ENCODE results near the gene FBXL19.
A peak's percentile ranks its signal among the peaks of the same experiment; 100 is the strongest.

The FBXL19 gene, protein sequence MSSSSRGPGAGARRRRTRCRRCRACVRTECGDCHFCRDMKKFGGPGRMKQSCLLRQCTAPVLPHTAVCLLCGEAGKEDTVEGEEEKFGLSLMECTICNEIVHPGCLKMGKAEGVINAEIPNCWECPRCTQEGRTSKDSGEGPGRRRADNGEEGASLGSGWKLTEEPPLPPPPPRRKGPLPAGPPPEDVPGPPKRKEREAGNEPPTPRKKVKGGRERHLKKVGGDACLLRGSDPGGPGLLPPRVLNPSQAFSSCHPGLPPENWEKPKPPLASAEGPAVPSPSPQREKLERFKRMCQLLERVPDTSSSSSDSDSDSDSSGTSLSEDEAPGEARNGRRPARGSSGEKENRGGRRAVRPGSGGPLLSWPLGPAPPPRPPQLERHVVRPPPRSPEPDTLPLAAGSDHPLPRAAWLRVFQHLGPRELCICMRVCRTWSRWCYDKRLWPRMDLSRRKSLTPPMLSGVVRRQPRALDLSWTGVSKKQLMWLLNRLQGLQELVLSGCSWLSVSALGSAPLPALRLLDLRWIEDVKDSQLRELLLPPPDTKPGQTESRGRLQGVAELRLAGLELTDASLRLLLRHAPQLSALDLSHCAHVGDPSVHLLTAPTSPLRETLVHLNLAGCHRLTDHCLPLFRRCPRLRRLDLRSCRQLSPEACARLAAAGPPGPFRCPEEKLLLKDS

DNA sequence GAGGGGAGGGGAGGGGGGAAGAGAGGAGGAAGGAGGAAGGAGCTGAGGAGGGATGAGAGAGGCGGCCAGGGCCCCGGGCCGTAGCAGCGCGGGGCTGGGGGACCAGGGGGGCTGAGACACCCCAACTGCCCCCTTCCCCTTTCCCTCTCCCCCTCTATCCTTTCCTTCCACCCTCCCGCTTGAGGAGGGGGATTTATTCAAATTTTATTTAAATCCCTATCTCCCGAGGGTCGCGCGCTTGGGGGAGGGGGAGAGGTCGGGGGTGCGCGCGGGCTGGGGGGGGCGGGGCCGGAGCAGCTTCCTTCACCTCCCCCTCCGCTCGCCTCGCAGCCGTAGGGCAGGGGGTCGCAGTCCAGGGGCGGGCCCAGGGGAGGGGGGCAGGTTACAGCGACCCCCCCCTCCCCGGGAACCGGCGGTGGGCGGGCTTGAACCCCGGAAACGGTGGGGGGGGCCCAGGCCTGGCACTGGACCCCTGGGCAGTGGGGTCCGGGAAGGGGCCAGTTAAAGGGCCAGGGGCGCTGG lies at the start of gene FBXL19:
Gene FBXL19, plus strand, starts transcription at position 19 of the 522 bp plus-strand sequence. CDS start 2,183 bp downstream, outside the sequence.
- Histone ChIP-seq H3K9me3 (ENCODE audit: control insufficient read depth in 2 of 2, low read length in 2 of 2) (no peaks in the 10 kb centered on the region), H3K27ac (ENCODE audit: low read depth in 2 of 2, low read length in 2 of 2) (peak within 1 kb of the TSS; percentile 96 to 97), H3K4me3 (ENCODE audit: low read length in 2 of 2) (peak within 1 kb of the TSS; percentile 88 to 98), H3K36me3 (ENCODE audit: control insufficient read depth in 2 of 2, insufficient read depth in 2 of 2, low read length in 2 of 2) (peaks cover 3 to 9% of the 10 kb centered on the region in 2 donors), H3K27me3 (ENCODE audit: control insufficient read depth in 2 of 2, insufficient read depth in 2 of 2, low read length in 2 of 2) (no peaks in the 10 kb centered on the region), H3K9ac (ENCODE audit: low read depth in 1 of 2, low read length in 2 of 2) (peak within 1 kb of the TSS; percentile 73 to 90), H3K4me1 (ENCODE audit: control insufficient read depth in 2 of 2, insufficient read depth in 2 of 2, low read length in 2 of 2) (peaks cover 4 to 5% of the 10 kb centered on the region in 2 donors)

DNA sequence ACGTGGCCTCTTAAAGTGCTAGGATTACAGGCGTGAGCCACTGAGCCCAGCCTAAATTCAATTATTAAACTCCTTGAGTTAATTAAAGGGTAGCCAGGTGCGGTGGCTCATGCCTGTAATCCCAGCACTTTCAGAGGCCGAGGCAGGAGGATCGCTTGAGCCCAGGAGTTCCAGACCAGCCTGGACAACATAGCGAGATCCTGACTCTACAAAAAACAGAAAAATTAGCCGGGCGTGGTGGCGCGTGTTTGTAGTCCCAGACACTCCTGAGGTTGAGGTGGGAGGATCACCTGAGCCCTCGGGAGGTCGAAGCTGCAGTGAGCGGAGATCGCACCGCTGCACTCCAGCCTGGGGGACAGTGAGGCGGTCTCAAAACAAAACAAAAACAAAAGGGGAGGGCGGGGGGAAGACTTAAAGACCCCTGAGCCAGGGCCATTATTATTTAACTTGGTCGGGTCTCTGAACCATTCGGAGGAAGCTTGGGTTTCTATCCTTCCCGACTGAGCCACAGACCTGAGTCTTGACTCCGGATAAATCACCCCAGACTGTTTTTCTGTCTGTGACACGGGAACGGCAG lies 49.0 kb upstream of the FBXL19 start:
- no peaks in the 10 kb centered on the region for H3K27me3 ChIP-seq (ENCODE audit: control insufficient read depth in 2 of 2, insufficient read depth in 2 of 2, low read length in 2 of 2)
- peak overlapping the region; percentile 75 to 96 for H3K4me3 ChIP-seq (ENCODE audit: low read length in 2 of 2)
- peaks cover 6 to 9% of the 10 kb centered on the region in 2 donors for H3K36me3 ChIP-seq (ENCODE audit: control insufficient read depth in 2 of 2, insufficient read depth in 2 of 2, low read length in 2 of 2)
- peak overlapping the region; percentile 92 to 95 for H3K9ac ChIP-seq (ENCODE audit: low read depth in 1 of 2, low read length in 2 of 2)
- H3K9me3 ChIP-seq (ENCODE audit: control insufficient read depth in 2 of 2, low read length in 2 of 2) = no peaks in the 10 kb centered on the region
- peaks cover 17 to 23% of the 10 kb centered on the region in 2 donors for H3K4me1 ChIP-seq (ENCODE audit: control insufficient read depth in 2 of 2, insufficient read depth in 2 of 2, low read length in 2 of 2)
- peak overlapping the region; percentile 94 to 97 for H3K27ac ChIP-seq (ENCODE audit: low read depth in 2 of 2, low read length in 2 of 2)

DNA sequence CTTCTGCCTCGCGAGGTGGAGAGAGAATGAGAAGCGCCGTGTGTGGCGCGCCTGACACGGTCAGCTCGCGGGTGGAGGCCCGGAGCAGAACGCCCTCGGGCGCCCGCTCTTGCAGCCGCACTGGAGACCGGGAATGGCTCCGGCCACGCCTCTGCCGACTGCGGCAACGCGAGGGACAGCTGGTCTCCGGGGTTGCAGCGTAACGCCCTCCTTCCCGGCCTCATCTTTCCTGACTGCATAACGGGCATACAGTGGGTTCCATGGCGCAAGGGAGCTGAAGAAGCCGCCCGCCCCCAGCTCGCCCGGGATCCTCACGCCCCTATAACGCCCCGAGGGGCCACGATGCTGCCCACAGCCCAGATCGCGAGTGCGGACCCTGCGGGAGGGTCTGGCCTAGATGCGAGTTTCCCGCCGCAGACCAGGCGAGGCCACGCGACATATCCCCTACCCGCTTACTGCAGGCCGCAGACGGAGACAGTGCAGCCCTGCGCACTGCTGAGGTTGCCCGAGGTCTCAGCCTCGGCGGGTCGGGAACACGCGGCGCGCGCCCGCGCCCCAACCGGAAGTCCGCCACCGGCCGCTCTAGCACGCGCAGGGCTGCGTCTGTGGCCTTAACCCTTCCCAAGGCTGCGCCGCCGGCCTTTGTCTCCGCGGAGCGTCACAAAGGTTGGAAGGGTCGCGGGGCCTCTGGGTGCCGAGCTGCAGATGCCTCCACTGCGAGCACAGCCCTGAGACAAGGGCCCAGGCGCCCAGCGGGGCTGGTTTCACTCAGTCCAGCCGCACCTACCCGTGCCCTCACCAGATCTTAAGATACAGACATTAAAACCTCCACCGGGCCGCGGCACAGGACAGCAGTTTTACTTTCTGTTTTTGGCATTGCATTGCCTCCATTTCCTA lies 48.3 kb upstream of the FBXL19 start:
- Histone ChIP-seq H3K27ac (ENCODE audit: low read depth in 2 of 2, low read length in 2 of 2) (peak overlapping the region; percentile 94 to 97), H3K4me1 (ENCODE audit: control insufficient read depth in 2 of 2, insufficient read depth in 2 of 2, low read length in 2 of 2) (peaks cover 17 to 23% of the 10 kb centered on the region in 2 donors), H3K9me3 (ENCODE audit: control insufficient read depth in 2 of 2, low read length in 2 of 2) (no peaks in the 10 kb centered on the region), H3K27me3 (ENCODE audit: control insufficient read depth in 2 of 2, insufficient read depth in 2 of 2, low read length in 2 of 2) (no peaks in the 10 kb centered on the region), H3K9ac (ENCODE audit: low read depth in 1 of 2, low read length in 2 of 2) (peak overlapping the region; percentile 92 to 95), H3K36me3 (ENCODE audit: control insufficient read depth in 2 of 2, insufficient read depth in 2 of 2, low read length in 2 of 2) (peaks cover 7 to 10% of the 10 kb centered on the region in 2 donors), H3K4me3 (ENCODE audit: low read length in 2 of 2) (peak overlapping the region; percentile 75 to 96)

DNA sequence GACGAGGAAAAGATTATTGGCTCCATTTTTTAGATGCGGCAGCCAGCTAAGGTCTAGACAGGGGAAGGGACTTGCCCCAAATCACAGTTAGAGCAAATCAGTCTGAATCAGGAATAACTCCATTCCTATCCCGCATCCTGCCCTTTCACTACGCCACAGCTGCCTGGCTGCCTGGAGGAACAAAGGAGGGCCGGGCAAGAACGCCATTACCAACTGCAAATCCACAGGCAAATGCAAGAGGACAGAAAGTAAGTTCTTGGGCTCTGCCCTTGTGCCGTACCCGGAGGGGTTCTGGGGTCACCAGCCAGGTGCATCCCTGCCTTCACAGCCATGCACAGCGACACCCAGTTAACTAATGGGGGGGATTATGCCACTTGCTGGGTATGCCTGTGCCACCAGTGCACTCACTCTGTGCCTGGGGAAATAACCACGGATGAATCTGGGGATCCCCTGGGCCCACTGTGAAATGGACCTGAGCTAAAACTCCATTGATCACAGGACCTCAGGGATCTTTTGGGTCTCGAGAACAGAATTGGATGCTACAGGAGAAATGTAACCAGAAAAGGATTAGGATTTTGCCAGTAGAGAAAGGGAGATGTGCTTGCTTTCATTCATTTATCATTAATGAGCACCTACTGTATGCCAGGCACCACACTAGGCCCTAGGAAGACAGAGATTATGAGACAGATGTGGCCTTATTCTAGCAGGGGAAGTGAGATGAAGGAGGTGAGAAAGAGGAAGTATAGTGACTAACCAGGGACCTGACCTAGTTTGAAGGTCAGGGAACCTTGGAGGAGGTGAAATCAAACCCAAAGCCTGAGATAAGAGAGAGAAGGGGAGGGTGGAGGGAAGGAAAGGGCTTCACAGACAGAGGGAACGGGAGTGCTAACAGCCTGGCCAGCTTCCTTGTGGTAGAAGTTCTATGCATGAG lies 47.2 kb upstream of the FBXL19 start:
- H3K4me1 ChIP-seq (ENCODE audit: control insufficient read depth in 2 of 2, insufficient read depth in 2 of 2, low read length in 2 of 2) = peaks cover 18 to 25% of the 10 kb centered on the region in 2 donors
- H3K27ac ChIP-seq (ENCODE audit: low read depth in 2 of 2, low read length in 2 of 2) = peak overlapping the region; percentile 94 to 97
- H3K36me3 ChIP-seq (ENCODE audit: control insufficient read depth in 2 of 2, insufficient read depth in 2 of 2, low read length in 2 of 2) = peaks cover 9 to 10% of the 10 kb centered on the region in 2 donors

DNA sequence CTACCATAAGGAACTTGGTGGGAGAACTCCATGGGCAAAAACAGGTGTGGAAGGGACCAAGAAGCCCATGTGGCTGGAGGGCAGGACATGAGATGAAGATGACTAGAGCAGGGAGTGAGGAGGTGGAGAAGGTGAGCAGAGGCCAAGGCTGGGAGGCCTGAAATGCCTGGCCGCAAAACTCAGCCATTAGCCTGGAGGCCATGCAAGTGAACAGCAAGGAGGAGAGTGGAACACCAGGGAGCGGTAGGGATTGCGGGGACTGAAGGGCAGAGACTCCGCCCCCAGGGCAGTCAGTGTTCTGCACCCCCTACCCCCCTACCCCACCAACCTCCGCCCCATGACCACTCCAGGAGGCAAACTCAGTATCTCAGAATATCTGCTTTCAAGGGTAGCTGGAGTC lies 46.5 kb upstream of the FBXL19 start:
- peak overlapping the region; percentile 92 to 95 for H3K9ac ChIP-seq (ENCODE audit: low read depth in 1 of 2, low read length in 2 of 2)
- peaks cover 24 to 31% of the 10 kb centered on the region in 2 donors for H3K4me1 ChIP-seq (ENCODE audit: control insufficient read depth in 2 of 2, insufficient read depth in 2 of 2, low read length in 2 of 2)
- peak overlapping the region; percentile 94 to 97 for H3K27ac ChIP-seq (ENCODE audit: low read depth in 2 of 2, low read length in 2 of 2)
- H3K36me3 ChIP-seq (ENCODE audit: control insufficient read depth in 2 of 2, insufficient read depth in 2 of 2, low read length in 2 of 2) = peaks cover 10 to 11% of the 10 kb centered on the region in 2 donors
- H3K9me3 ChIP-seq (ENCODE audit: control insufficient read depth in 2 of 2, low read length in 2 of 2) = no peaks in the 10 kb centered on the region
- peak overlapping the region; percentile 75 to 96 for H3K4me3 ChIP-seq (ENCODE audit: low read length in 2 of 2)
- no peaks in the 10 kb centered on the region for H3K27me3 ChIP-seq (ENCODE audit: control insufficient read depth in 2 of 2, insufficient read depth in 2 of 2, low read length in 2 of 2)

More for the DNA sequence above, 47.2 kb upstream of the FBXL19 start:
- Histone ChIP-seq H3K4me3 (ENCODE audit: low read length in 2 of 2) (peak overlapping the region; percentile 75 to 96), H3K27me3 (ENCODE audit: control insufficient read depth in 2 of 2, insufficient read depth in 2 of 2, low read length in 2 of 2) (no peaks in the 10 kb centered on the region), H3K9me3 (ENCODE audit: control insufficient read depth in 2 of 2, low read length in 2 of 2) (no peaks in the 10 kb centered on the region), H3K9ac (ENCODE audit: low read depth in 1 of 2, low read length in 2 of 2) (peak overlapping the region; percentile 92 to 95)

DNA sequence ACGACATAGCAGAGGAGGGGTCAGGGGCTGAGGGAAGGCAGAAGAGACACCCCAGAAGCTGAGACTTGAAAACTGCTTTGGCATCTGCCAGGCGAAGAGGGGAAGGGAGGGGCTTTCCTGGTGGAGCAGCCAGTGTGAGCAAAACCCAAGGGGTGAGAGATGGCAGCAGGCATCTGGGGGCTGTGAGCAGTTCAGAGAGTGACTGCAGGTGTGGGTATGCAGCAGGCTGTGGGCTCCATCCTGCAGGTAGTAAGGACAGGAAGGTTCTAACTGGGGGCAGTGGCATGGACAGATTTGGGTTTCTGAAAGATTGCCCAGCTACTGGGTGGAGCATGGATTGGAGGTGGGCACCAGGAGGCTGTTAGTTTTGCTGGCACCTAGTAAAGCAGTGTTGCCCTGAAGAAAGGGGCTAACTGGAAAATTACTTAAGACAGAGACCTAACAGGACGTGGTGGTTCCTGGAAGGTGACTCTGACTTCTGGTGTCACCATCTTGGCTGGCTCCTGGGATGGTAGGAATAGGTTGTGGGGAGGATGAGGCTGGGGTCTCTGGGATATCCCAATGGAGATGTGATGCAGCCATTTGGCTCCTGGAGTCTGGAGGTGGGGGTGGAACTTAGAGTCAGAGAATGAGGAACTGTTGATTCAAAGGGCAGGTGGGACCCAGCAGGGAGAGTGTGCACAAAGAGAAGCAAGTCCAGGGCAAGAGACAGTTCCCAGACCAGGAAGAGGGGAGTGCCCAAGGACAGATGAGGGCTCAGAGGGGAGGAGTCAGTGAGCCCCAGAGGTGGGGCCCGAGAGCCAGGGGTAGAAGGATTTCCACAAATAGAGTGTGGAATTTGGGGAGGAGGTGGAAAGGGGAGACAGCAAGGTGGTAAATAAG lies 40.7 kb upstream of the FBXL19 start:
- Histone ChIP-seq H3K4me3 (ENCODE audit: low read length in 2 of 2) (no peak overlapping the region), H3K27ac (ENCODE audit: low read depth in 2 of 2, low read length in 2 of 2) (peak overlapping the region; percentile 69 to 70), H3K36me3 (ENCODE audit: control insufficient read depth in 2 of 2, insufficient read depth in 2 of 2, low read length in 2 of 2) (peaks cover 11 to 17% of the 10 kb centered on the region in 2 donors), H3K27me3 (ENCODE audit: control insufficient read depth in 2 of 2, insufficient read depth in 2 of 2, low read length in 2 of 2) (no peaks in the 10 kb centered on the region), H3K9me3 (ENCODE audit: control insufficient read depth in 2 of 2, low read length in 2 of 2) (no peaks in the 10 kb centered on the region), H3K9ac (ENCODE audit: low read depth in 1 of 2, low read length in 2 of 2) (no peak overlapping the region), H3K4me1 (ENCODE audit: control insufficient read depth in 2 of 2, insufficient read depth in 2 of 2, low read length in 2 of 2) (peaks cover 9 to 19% of the 10 kb centered on the region in 2 donors)

DNA sequence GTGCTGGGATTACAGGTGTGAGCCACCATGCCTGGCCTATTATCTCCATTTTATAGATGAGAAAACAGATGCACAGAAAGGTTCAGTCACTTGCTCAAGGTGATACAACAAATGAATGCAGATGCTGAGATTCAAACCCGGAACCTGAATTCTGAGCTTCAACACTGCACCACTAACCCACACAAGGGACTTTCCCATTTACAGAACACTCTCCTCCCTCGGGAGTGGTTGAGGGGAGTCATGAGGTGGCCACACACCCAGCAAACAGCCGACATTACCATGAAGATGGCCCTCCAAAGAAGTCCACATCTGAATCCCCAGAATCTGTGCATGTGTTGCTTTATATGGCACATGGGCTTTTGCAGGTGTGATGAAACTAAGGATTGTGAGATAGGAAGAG lies 38.6 kb upstream of the FBXL19 start:
- peaks cover 9 to 19% of the 10 kb centered on the region in 2 donors for H3K4me1 ChIP-seq (ENCODE audit: control insufficient read depth in 2 of 2, insufficient read depth in 2 of 2, low read length in 2 of 2)
- no peaks in the 10 kb centered on the region for H3K9me3 ChIP-seq (ENCODE audit: control insufficient read depth in 2 of 2, low read length in 2 of 2)
- H3K27ac ChIP-seq (ENCODE audit: low read depth in 2 of 2, low read length in 2 of 2) = no peak overlapping the region
- H3K9ac ChIP-seq (ENCODE audit: low read depth in 1 of 2, low read length in 2 of 2) = no peak overlapping the region
- H3K36me3 ChIP-seq (ENCODE audit: control insufficient read depth in 2 of 2, insufficient read depth in 2 of 2, low read length in 2 of 2) = peaks cover 13 to 19% of the 10 kb centered on the region in 2 donors
- no peak overlapping the region for H3K4me3 ChIP-seq (ENCODE audit: low read length in 2 of 2)
- no peaks in the 10 kb centered on the region for H3K27me3 ChIP-seq (ENCODE audit: control insufficient read depth in 2 of 2, insufficient read depth in 2 of 2, low read length in 2 of 2)

DNA sequence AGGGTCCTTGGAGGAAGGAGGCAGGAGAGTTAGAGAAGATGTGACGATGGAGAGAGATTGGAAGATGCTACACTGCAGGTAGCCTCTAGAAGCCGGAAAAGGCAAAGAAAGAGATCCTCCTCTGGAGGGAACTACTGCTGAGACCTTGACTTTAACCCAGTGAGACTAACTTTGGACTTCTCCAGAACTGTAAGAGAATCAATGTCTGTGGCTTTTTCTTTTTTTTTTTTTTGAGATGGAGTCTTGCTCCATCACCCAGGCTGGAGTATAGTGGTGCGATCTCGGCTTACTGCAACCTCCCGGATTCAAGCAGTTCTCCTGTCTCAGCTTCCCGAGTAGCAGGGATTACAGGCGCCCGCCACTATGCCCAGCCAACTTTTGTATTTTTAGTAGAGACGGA lies 38.2 kb upstream of the FBXL19 start:
- Histone ChIP-seq H3K4me1 (ENCODE audit: control insufficient read depth in 2 of 2, insufficient read depth in 2 of 2, low read length in 2 of 2) (peaks cover 9 to 19% of the 10 kb centered on the region in 2 donors), H3K27ac (ENCODE audit: low read depth in 2 of 2, low read length in 2 of 2) (no peak overlapping the region), H3K36me3 (ENCODE audit: control insufficient read depth in 2 of 2, insufficient read depth in 2 of 2, low read length in 2 of 2) (peaks cover 13 to 22% of the 10 kb centered on the region in 2 donors), H3K9me3 (ENCODE audit: control insufficient read depth in 2 of 2, low read length in 2 of 2) (no peaks in the 10 kb centered on the region), H3K9ac (ENCODE audit: low read depth in 1 of 2, low read length in 2 of 2) (no peak overlapping the region), H3K4me3 (ENCODE audit: low read length in 2 of 2) (no peak overlapping the region), H3K27me3 (ENCODE audit: control insufficient read depth in 2 of 2, insufficient read depth in 2 of 2, low read length in 2 of 2) (no peaks in the 10 kb centered on the region)

Data from mucosa of rectum (tissue), 2 donors.